ENCODE measurements around the gene LDLRAD4. TPM values are rescaled to one million over a fixed set of nuclear protein-coding genes. Genes with fewer than 3 reads are reported as not detected.

LDLRAD4 gene
- total RNA-seq, 1 donor from 2014 or later: 18.4 TPM

DNA sequence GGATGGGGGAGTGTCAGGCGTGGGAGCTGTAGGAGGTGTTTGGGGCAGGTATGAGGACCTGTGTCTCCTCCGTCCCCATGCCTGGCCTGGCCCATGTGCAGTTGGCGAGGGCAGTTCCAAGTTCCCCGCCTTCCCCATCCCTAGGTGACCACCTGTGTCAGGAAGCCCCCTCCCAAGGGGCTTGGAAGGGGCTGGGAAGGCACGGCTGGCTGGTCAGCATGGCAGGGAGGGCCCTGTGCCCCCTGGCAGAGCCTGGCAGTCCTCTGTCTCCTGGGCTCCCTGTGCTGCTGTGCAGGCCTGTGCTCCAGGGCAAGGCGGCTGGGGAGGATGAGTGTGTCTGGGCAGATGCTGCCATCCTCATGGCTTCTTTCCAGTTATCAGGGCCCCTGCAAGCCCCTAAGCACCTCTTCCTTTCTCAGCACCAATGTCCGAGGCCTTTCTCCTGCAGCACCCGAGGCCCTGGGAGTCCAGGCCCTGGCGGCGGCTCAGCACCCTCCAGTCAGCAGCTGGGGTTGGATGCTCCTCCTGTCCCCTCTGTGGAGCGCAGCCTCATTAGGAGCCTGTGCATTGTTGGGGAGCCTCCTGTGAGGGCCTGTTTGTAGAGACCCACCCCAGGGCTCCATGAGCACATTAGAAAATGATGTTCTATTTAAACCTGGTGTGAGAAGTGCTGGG lies 406.1 kb downstream of the LDLRAD4 start:
- Histone ChIP-seq H3K27ac (no peak overlapping the region), H3K4me1 (no peaks in the 10 kb centered on the region), H3K9me3 (no peaks in the 10 kb centered on the region), H3K36me3 (no peaks in the 10 kb centered on the region), H3K27me3 (no peaks in the 10 kb centered on the region), H3K4me3 (no peak overlapping the region)
- TF ChIP-seq, protein P1, sequence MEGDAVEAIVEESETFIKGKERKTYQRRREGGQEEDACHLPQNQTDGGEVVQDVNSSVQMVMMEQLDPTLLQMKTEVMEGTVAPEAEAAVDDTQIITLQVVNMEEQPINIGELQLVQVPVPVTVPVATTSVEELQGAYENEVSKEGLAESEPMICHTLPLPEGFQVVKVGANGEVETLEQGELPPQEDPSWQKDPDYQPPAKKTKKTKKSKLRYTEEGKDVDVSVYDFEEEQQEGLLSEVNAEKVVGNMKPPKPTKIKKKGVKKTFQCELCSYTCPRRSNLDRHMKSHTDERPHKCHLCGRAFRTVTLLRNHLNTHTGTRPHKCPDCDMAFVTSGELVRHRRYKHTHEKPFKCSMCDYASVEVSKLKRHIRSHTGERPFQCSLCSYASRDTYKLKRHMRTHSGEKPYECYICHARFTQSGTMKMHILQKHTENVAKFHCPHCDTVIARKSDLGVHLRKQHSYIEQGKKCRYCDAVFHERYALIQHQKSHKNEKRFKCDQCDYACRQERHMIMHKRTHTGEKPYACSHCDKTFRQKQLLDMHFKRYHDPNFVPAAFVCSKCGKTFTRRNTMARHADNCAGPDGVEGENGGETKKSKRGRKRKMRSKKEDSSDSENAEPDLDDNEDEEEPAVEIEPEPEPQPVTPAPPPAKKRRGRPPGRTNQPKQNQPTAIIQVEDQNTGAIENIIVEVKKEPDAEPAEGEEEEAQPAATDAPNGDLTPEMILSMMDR (IDR thresholded peaks at IDR 0.05): no peak
- ATAC-seq: no peak
- intact Hi-C loops (cut with DNase I): loop anchor here (10.0 kb wide), 1 partner anchor 60 kb away; no protein-coding TSS in a partner anchor
- DNase-seq: no peak

DNA sequence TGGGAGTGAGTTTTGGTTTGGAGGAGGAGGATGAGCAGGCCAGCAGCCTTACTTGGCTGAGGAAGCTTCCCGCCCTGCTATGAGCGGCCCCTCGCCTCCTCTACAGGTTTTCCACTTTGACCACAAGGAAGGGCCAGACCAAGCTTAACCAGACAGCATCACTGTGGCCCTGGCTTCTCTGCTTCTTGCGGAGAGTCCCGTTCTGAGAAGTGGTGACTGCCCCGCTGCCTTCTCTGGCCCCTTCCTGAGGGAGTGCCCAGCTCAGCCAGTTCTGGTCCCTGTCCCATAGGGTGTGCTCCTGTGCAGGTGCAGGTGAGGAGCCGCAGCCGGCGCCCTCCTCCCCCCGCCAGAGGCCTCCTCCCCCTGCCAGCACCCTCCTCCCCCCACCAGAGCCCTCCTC lies 406.8 kb downstream of the LDLRAD4 start:
- no peaks in the 10 kb centered on the region for H3K9me3 ChIP-seq
- no peaks in the 10 kb centered on the region for H3K4me1 ChIP-seq
- TF ChIP-seq, protein P1 (IDR thresholded peaks at IDR 0.05): no peak
- intact Hi-C loops (cut with DNase I): loop anchor here (10.0 kb wide), 1 partner anchor 61 kb away; no protein-coding TSS in a partner anchor
- ATAC-seq (no peak), DNase-seq (no peak)
- no peaks in the 10 kb centered on the region for H3K36me3 ChIP-seq
- no peak overlapping the region for H3K4me3 ChIP-seq
- H3K27me3 ChIP-seq: no peaks in the 10 kb centered on the region
- H3K27ac ChIP-seq: no peak overlapping the region

DNA sequence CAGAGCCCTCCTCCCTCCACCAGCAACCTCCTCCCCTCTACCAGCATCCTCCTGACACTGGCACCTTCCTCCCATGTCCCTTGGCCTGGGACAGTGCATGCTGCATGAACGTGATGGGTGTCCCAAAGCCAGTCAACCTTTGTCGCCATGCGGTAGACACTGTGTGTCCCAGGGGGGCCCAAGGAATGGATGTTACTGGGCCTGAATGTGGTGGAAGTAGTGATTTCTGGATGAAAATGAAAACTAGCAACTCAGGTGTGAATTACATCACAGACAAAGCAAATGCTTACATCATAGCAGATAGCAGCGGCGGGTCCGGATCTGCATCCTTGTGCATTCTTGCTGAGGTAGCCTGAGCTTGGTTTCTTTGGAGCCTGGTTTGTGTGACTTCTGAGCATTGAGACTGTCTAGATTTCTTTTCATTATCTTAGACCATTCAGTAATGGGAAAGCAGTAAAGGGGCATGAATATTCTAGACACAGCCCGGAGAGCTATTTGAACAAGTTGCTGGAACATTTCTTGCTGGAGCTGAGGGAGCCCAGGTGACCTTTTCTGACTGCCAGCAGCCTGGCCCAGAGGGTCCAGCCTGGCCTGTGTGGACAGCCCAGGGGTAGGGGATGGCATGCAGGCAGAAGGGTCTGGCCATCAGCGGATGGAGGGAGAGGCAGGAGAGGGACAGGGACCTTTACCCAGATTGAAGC lies 407.4 kb downstream of the LDLRAD4 start:
- DNase-seq: no peak
- intact Hi-C loops (cut with DNase I): loop anchor here (10.0 kb wide), 1 partner anchor 61 kb away; no protein-coding TSS in a partner anchor
- no peak overlapping the region for H3K27ac ChIP-seq
- no peaks in the 10 kb centered on the region for H3K27me3 ChIP-seq
- no peaks in the 10 kb centered on the region for H3K4me1 ChIP-seq
- no peak for ATAC-seq
- H3K36me3 ChIP-seq: no peaks in the 10 kb centered on the region
- TF ChIP-seq, protein P1 (IDR thresholded peaks at IDR 0.05): no peak
- H3K9me3 ChIP-seq: no peaks in the 10 kb centered on the region
- no peak overlapping the region for H3K4me3 ChIP-seq

DNA sequence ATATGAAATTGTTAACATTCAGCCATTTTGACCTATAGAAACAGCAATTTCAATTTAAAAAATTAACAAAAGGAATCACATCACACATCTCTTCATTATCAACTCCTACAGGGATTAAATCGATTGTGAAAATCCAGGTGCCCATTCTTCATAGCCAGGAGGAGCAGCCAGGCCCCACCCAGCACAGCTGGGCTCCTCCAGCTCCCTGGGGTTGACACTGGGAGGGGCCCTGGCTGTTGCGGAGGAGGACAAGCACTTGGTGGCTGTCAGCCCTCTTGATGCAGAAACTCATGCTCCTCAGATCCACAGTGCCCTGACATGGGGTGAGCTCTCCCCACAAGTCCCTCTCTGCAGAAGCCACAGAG lies 408.0 kb downstream of the LDLRAD4 start:
- intact Hi-C loops (cut with DNase I): loop anchor here (10.0 kb wide), 1 partner anchor 62 kb away; no protein-coding TSS in a partner anchor
- ATAC-seq: no peak
- no peak overlapping the region for H3K27ac ChIP-seq

DNA sequence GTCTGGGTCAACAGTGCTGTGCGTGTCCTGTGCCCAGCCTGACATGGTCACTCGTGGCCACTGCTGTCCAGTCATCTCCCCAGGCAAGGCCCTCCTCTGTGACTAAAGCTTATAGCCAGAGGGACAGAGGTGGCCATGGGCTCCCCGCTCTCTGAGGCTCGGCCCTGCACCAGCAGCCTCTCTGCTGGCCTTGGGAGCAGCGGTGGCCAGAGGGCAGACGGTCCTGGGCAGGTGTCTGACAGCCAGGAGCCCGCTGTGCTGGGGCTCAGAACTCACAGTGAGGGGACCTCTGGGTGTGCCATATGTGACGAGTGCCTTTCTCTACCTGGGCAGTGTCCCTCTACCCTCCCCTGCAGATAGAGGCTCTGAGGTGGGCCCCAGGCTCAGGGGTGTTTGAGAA lies 409.1 kb downstream of the LDLRAD4 start:
- Histone ChIP-seq H3K27ac (no peak overlapping the region), H3K9me3 (no peaks in the 10 kb centered on the region), H3K27me3 (no peaks in the 10 kb centered on the region), H3K4me1 (no peaks in the 10 kb centered on the region), H3K4me3 (no peak overlapping the region), H3K36me3 (no peaks in the 10 kb centered on the region)
- TF ChIP-seq, protein P1 (IDR thresholded peaks at IDR 0.05): no peak
- DNase-seq: no peak
- intact Hi-C loops (cut with DNase I): loop anchor here (10.0 kb wide), 1 partner anchor 63 kb away; no protein-coding TSS in a partner anchor
- ATAC-seq: no peak

More for the DNA sequence above, 408.0 kb downstream of the LDLRAD4 start:
- no peaks in the 10 kb centered on the region for H3K9me3 ChIP-seq
- no peak overlapping the region for H3K4me3 ChIP-seq
- no peaks in the 10 kb centered on the region for H3K4me1 ChIP-seq
- TF ChIP-seq, protein P1 (IDR thresholded peaks at IDR 0.05): no peak
- no peaks in the 10 kb centered on the region for H3K36me3 ChIP-seq
- H3K27me3 ChIP-seq: no peaks in the 10 kb centered on the region
- DNase-seq: no peak

Data from upper lobe of right lung (tissue), 1 donor.